ENCODE measurements around the gene ZDHHC7.

Gene ZDHHC7

DNA sequence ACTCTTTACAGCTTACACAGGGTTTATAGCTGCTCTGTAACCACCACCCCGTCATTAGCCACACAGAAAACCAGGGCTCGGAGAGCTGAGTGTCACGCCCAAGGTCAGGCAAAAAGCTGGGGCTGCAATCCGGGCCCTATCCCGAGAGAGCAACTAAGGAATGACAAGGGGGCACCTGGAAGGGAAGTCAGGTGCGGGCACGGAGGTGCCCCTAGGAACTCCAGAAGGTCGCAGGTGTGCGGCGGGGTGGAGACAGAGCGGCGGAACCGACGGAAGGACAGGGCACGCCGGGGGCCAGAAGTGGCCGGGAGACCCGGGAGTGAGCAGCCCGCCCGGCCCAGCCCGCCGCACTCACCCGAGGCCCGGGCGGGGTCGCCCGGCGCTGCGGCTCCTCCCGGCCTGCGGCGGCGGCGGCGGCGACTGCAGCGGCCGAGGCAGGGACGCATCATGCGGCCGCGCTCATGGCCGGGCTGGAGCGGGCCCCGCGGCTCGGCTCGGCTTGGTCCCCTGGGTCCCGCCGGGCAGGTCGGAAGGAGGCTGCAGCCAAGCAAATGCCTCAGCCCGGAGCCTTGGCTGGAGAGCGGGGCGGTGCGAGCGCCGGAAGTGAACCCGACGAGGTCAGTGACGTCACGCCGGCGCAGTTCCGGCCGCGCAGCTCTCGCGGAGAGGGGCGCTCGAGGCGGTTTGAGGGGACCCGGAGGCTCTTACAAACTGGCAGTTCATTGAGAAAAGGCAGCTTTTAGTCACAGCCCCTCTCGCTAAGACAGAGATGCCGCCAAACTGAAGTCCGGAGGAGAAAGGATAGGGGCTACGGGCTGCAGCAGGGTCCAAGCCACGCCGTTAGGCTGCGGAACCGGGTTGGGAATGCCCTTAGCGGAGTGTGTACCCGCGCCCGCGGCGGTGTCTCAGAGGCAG, at the start of gene ZDHHC7 (continued):
- TF ChIP-seq, protein P1, sequence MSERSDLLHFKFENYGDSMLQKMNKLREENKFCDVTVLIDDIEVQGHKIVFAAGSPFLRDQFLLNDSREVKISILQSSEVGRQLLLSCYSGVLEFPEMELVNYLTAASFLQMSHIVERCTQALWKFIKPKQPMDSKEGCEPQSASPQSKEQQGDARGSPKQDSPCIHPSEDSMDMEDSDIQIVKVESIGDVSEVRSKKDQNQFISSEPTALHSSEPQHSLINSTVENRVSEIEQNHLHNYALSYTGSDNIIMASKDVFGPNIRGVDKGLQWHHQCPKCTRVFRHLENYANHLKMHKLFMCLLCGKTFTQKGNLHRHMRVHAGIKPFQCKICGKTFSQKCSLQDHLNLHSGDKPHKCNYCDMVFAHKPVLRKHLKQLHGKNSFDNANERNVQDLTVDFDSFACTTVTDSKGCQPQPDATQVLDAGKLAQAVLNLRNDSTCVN (tag by site-specific recombination; optimal IDR thresholded peaks at IDR 0.05), result peak; percentile 58
- TF ChIP-seq, protein P2, sequence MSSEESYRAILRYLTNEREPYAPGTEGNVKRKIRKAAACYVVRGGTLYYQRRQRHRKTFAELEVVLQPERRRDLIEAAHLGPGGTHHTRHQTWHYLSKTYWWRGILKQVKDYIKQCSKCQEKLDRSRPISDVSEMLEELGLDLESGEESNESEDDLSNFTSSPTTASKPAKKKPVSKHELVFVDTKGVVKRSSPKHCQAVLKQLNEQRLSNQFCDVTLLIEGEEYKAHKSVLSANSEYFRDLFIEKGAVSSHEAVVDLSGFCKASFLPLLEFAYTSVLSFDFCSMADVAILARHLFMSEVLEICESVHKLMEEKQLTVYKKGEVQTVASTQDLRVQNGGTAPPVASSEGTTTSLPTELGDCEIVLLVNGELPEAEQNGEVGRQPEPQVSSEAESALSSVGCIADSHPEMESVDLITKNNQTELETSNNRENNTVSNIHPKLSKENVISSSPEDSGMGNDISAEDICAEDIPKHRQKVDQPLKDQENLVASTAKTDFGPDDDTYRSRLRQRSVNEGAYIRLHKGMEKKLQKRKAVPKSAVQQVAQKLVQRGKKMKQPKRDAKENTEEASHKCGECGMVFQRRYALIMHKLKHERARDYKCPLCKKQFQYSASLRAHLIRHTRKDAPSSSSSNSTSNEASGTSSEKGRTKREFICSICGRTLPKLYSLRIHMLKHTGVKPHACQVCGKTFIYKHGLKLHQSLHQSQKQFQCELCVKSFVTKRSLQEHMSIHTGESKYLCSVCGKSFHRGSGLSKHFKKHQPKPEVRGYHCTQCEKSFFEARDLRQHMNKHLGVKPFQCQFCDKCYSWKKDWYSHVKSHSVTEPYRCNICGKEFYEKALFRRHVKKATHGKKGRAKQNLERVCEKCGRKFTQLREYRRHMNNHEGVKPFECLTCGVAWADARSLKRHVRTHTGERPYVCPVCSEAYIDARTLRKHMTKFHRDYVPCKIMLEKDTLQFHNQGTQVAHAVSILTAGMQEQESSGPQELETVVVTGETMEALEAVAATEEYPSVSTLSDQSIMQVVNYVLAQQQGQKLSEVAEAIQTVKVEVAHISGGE (tag by site-specific recombination; conservative IDR thresholded peaks at IDR 0.05; ENCODE audit: low read depth), result peak; percentile 87
- TF ChIP-seq ZNF132 (tag by site-specific recombination; IDR thresholded peaks at IDR 0.05; ENCODE audit: borderline replicate concordance) (no peak), ZSCAN30 (tag by site-specific recombination; IDR thresholded peaks at IDR 0.05) (0 out of 2 replicates have a peak, but pooled peaks have one; percentile 27), SP7 (tag by site-specific recombination; IDR thresholded peaks at IDR 0.05) (peak; percentile 31), ZNF335 (tag by site-specific recombination; conservative IDR thresholded peaks at IDR 0.05) (peak; percentile 87), ZBTB8A (tag by site-specific recombination; IDR thresholded peaks at IDR 0.05) (peak; percentile 52), ZBTB20 (tag by site-specific recombination; IDR thresholded peaks at IDR 0.05) (peak; percentile 96), ZNF837 (tag by site-specific recombination; IDR thresholded peaks at IDR 0.05) (no peak), ZNF624 (tag by site-specific recombination; IDR thresholded peaks at IDR 0.05) (no peak), ZNF561 (tag by site-specific recombination; IDR thresholded peaks at IDR 0.05; ENCODE audit: borderline replicate concordance) (peak; percentile 51; the same call in 1 of the 2 replicates), SP2 (tag by site-specific recombination; IDR thresholded peaks at IDR 0.05) (peak; percentile 75), ZBTB21 (tag by site-specific recombination; IDR thresholded peaks at IDR 0.05) (peak; percentile 99), ZNF155 (tag by site-specific recombination; IDR thresholded peaks at IDR 0.05) (no peak), ZNF629 (tag by site-specific recombination; IDR thresholded peaks at IDR 0.05) (peak; percentile 100), KLF8 (tag by site-specific recombination; IDR thresholded peaks at IDR 0.05) (peak; percentile 31; the same call in 1 of the 2 replicates), ZNF610 (tag by site-specific recombination; IDR thresholded peaks at IDR 0.05; ENCODE audit: borderline replicate concordance) (peak; percentile 29; the same call in 1 of the 2 replicates), ZNF747 (tag by site-specific recombination; IDR thresholded peaks at IDR 0.05) (no peak), PRDM1 (tag by site-specific recombination; IDR thresholded peaks at IDR 0.05) (0 out of 2 replicates have a peak, but pooled peaks have one; percentile 38), ZNF2 (tag by site-specific recombination; IDR thresholded peaks at IDR 0.05) (peak; percentile 24; the same call in 1 of the 2 replicates), ZNF600 (tag by site-specific recombination; IDR thresholded peaks at IDR 0.05) (peak; percentile 64), ZNF664 (tag by site-specific recombination; IDR thresholded peaks at IDR 0.05) (no peak)
- TF ChIP-seq, protein P3, sequence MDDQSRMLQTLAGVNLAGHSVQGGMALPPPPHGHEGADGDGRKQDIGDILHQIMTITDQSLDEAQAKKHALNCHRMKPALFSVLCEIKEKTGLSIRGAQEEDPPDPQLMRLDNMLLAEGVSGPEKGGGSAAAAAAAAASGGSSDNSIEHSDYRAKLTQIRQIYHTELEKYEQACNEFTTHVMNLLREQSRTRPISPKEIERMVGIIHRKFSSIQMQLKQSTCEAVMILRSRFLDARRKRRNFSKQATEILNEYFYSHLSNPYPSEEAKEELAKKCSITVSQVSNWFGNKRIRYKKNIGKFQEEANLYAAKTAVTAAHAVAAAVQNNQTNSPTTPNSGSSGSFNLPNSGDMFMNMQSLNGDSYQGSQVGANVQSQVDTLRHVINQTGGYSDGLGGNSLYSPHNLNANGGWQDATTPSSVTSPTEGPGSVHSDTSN (CRISPR knock-in tag; IDR thresholded peaks at IDR 0.05), result no peak
- TF ChIP-seq, protein P4, sequence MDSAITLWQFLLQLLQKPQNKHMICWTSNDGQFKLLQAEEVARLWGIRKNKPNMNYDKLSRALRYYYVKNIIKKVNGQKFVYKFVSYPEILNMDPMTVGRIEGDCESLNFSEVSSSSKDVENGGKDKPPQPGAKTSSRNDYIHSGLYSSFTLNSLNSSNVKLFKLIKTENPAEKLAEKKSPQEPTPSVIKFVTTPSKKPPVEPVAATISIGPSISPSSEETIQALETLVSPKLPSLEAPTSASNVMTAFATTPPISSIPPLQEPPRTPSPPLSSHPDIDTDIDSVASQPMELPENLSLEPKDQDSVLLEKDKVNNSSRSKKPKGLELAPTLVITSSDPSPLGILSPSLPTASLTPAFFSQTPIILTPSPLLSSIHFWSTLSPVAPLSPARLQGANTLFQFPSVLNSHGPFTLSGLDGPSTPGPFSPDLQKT (IDR thresholded peaks at IDR 0.05; ENCODE audit: borderline replicate concordance, low read depth, low read length), result peak; percentile 58; the same call in 1 of the 2 replicates
- TF ChIP-seq, protein P5, sequence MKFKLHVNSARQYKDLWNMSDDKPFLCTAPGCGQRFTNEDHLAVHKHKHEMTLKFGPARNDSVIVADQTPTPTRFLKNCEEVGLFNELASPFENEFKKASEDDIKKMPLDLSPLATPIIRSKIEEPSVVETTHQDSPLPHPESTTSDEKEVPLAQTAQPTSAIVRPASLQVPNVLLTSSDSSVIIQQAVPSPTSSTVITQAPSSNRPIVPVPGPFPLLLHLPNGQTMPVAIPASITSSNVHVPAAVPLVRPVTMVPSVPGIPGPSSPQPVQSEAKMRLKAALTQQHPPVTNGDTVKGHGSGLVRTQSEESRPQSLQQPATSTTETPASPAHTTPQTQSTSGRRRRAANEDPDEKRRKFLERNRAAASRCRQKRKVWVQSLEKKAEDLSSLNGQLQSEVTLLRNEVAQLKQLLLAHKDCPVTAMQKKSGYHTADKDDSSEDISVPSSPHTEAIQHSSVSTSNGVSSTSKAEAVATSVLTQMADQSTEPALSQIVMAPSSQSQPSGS (tag by site-specific recombination; IDR thresholded peaks at IDR 0.05; ENCODE audit: low read depth), result peak; percentile 95
- TF ChIP-seq, protein P6, sequence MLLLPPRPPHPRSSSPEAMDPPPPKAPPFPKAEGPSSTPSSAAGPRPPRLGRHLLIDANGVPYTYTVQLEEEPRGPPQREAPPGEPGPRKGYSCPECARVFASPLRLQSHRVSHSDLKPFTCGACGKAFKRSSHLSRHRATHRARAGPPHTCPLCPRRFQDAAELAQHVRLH (tag by site-specific recombination; IDR thresholded peaks at IDR 0.05), result 0 out of 2 replicates have a peak, but pooled peaks have one; percentile 13

Data from HEK293 (cell line).